ENCODE measurements around the gene THSD4.
"Not testable (repeated sequence)": the region's sequence is repeated elsewhere in the genome, so short reads cannot be mapped to it uniquely, and the experiment has no call there.

The THSD4 gene

GRCh38 chr15:71121442-71121841, 6.2 kb downstream of the THSD4 start:
- no peak overlapping the region for H3K9ac ChIP-seq (ENCODE audit: low read length)
- H3K4me1 ChIP-seq (ENCODE audit: control insufficient read depth, insufficient read depth, low read length), result peaks cover 17% of the 10 kb centered on the region; the same call in 1 of the 2 replicates
- H3K4me3 ChIP-seq (ENCODE audit: low read depth, low read length), result no peak overlapping the region
- H3K9me3 ChIP-seq (ENCODE audit: control insufficient read depth, insufficient read depth, low read depth, low read length), result no peaks in the 10 kb centered on the region
- H3K36me3 ChIP-seq (ENCODE audit: control insufficient read depth, insufficient read depth, low read length), result no peaks in the 10 kb centered on the region
- H3K27me3 ChIP-seq (ENCODE audit: control insufficient read depth, insufficient read depth, low read length), result peaks cover 18% of the 10 kb centered on the region
- H3K27ac ChIP-seq (ENCODE audit: low read depth, low read length), result no peak overlapping the region

GRCh38 chr15:71124937-71125790, 9.9 kb downstream of the THSD4 start:
- Histone ChIP-seq H3K9ac (ENCODE audit: low read length) (no peak overlapping the region), H3K27ac (ENCODE audit: low read depth, low read length) (no peak overlapping the region), H3K4me1 (ENCODE audit: control insufficient read depth, insufficient read depth, low read length) (peaks cover 14% of the 10 kb centered on the region; the same call in 1 of the 2 replicates), H3K27me3 (ENCODE audit: control insufficient read depth, insufficient read depth, low read length) (no peaks in the 10 kb centered on the region), H3K9me3 (ENCODE audit: control insufficient read depth, insufficient read depth, low read depth, low read length) (no peaks in the 10 kb centered on the region), H3K36me3 (ENCODE audit: control insufficient read depth, insufficient read depth, low read length) (no peaks in the 10 kb centered on the region), H3K4me3 (ENCODE audit: low read depth, low read length) (no peak overlapping the region)

- Histone ChIP-seq H3K27ac (ENCODE audit: low read depth, low read length) (no peak overlapping the region), H3K4me3 (ENCODE audit: low read depth, low read length) (no peak overlapping the region), H3K36me3 (ENCODE audit: control insufficient read depth, insufficient read depth, low read length) (no peaks in the 10 kb centered on the region), H3K4me1 (ENCODE audit: control insufficient read depth, insufficient read depth, low read length) (peaks cover 6% of the 10 kb centered on the region; the same call in 1 of the 2 replicates), H3K9me3 (ENCODE audit: control insufficient read depth, insufficient read depth, low read depth, low read length) (no peaks in the 10 kb centered on the region), H3K9ac (ENCODE audit: low read length) (no peak overlapping the region), H3K27me3 (ENCODE audit: control insufficient read depth, insufficient read depth, low read length) (no peaks in the 10 kb centered on the region)
Measured at GRCh38 chr15:71125831-71126450, 10.7 kb downstream of the THSD4 start.

GRCh38 chr15:71127083-71127482, 11.8 kb downstream of the THSD4 start:
- Histone ChIP-seq H3K27me3 (ENCODE audit: control insufficient read depth, insufficient read depth, low read length) (no peaks in the 10 kb centered on the region), H3K9me3 (ENCODE audit: control insufficient read depth, insufficient read depth, low read depth, low read length) (no peaks in the 10 kb centered on the region), H3K4me3 (ENCODE audit: low read depth, low read length) (no peak overlapping the region), H3K9ac (ENCODE audit: low read length) (no peak overlapping the region), H3K27ac (ENCODE audit: low read depth, low read length) (no peak overlapping the region), H3K36me3 (ENCODE audit: control insufficient read depth, insufficient read depth, low read length) (no peaks in the 10 kb centered on the region), H3K4me1 (ENCODE audit: control insufficient read depth, insufficient read depth, low read length) (peaks cover 6% of the 10 kb centered on the region; the same call in 1 of the 2 replicates)

- H3K36me3 ChIP-seq (ENCODE audit: control insufficient read depth, insufficient read depth, low read length); H3K9me3 ChIP-seq (ENCODE audit: control insufficient read depth, insufficient read depth, low read depth, low read length); H3K9ac ChIP-seq (ENCODE audit: low read length); H3K4me3 ChIP-seq (ENCODE audit: low read depth, low read length); H3K4me1 ChIP-seq (ENCODE audit: control insufficient read depth, insufficient read depth, low read length); H3K27me3 ChIP-seq (ENCODE audit: control insufficient read depth, insufficient read depth, low read length); H3K27ac ChIP-seq (ENCODE audit: low read depth, low read length): not testable (repeated sequence)
Measured at GRCh38 chr15:71128159-71128558, 12.9 kb downstream of the THSD4 start.

- Histone ChIP-seq H3K27ac (ENCODE audit: low read depth, low read length) (no peak overlapping the region), H3K9ac (ENCODE audit: low read length) (no peak overlapping the region), H3K4me1 (ENCODE audit: control insufficient read depth, insufficient read depth, low read length) (peaks cover 6% of the 10 kb centered on the region; the same call in 1 of the 2 replicates), H3K9me3 (ENCODE audit: control insufficient read depth, insufficient read depth, low read depth, low read length) (no peaks in the 10 kb centered on the region), H3K27me3 (ENCODE audit: control insufficient read depth, insufficient read depth, low read length) (no peaks in the 10 kb centered on the region), H3K36me3 (ENCODE audit: control insufficient read depth, insufficient read depth, low read length) (no peaks in the 10 kb centered on the region), H3K4me3 (ENCODE audit: low read depth, low read length) (no peak overlapping the region)
Measured at GRCh38 chr15:71128939-71129562, 13.8 kb downstream of the THSD4 start.

- H3K4me1 ChIP-seq (ENCODE audit: control insufficient read depth, insufficient read depth, low read length), result peaks cover 6% of the 10 kb centered on the region; the same call in 1 of the 2 replicates
- H3K4me3 ChIP-seq (ENCODE audit: low read depth, low read length), result no peak overlapping the region
- no peak overlapping the region for H3K27ac ChIP-seq (ENCODE audit: low read depth, low read length)
- H3K36me3 ChIP-seq (ENCODE audit: control insufficient read depth, insufficient read depth, low read length), result no peaks in the 10 kb centered on the region
- no peaks in the 10 kb centered on the region for H3K9me3 ChIP-seq (ENCODE audit: control insufficient read depth, insufficient read depth, low read depth, low read length)
- no peak overlapping the region for H3K9ac ChIP-seq (ENCODE audit: low read length)
- H3K27me3 ChIP-seq (ENCODE audit: control insufficient read depth, insufficient read depth, low read length), result no peaks in the 10 kb centered on the region
Measured at GRCh38 chr15:71129669-71130068, 14.4 kb downstream of the THSD4 start.

- Histone ChIP-seq H3K27me3 (ENCODE audit: control insufficient read depth, insufficient read depth, low read length) (no peaks in the 10 kb centered on the region), H3K4me3 (ENCODE audit: low read depth, low read length) (no peak overlapping the region), H3K9ac (ENCODE audit: low read length) (no peak overlapping the region), H3K27ac (ENCODE audit: low read depth, low read length) (no peak overlapping the region), H3K9me3 (ENCODE audit: control insufficient read depth, insufficient read depth, low read depth, low read length) (no peaks in the 10 kb centered on the region), H3K36me3 (ENCODE audit: control insufficient read depth, insufficient read depth, low read length) (no peaks in the 10 kb centered on the region), H3K4me1 (ENCODE audit: control insufficient read depth, insufficient read depth, low read length) (peaks cover 8% of the 10 kb centered on the region)
Measured at GRCh38 chr15:71131601-71132362, 16.5 kb downstream of the THSD4 start.

GRCh38 chr15:71133747-71134472, 18.6 kb downstream of the THSD4 start:
- H3K9ac ChIP-seq (ENCODE audit: low read length), result no peak overlapping the region
- H3K4me3 ChIP-seq (ENCODE audit: low read depth, low read length), result no peak overlapping the region
- peaks cover 12% of the 10 kb centered on the region for H3K4me1 ChIP-seq (ENCODE audit: control insufficient read depth, insufficient read depth, low read length)
- no peaks in the 10 kb centered on the region for H3K36me3 ChIP-seq (ENCODE audit: control insufficient read depth, insufficient read depth, low read length)
- no peaks in the 10 kb centered on the region for H3K9me3 ChIP-seq (ENCODE audit: control insufficient read depth, insufficient read depth, low read depth, low read length)
- H3K27me3 ChIP-seq (ENCODE audit: control insufficient read depth, insufficient read depth, low read length), result no peaks in the 10 kb centered on the region
- H3K27ac ChIP-seq (ENCODE audit: low read depth, low read length), result no peak overlapping the region

- Histone ChIP-seq H3K27ac (ENCODE audit: low read depth, low read length) (no peak overlapping the region; the same call in 1 of the 2 replicates), H3K4me1 (ENCODE audit: control insufficient read depth, insufficient read depth, low read length) (peaks cover 12% of the 10 kb centered on the region), H3K36me3 (ENCODE audit: control insufficient read depth, insufficient read depth, low read length) (no peaks in the 10 kb centered on the region), H3K27me3 (ENCODE audit: control insufficient read depth, insufficient read depth, low read length) (no peaks in the 10 kb centered on the region), H3K4me3 (ENCODE audit: low read depth, low read length) (no peak overlapping the region), H3K9me3 (ENCODE audit: control insufficient read depth, insufficient read depth, low read depth, low read length) (no peaks in the 10 kb centered on the region), H3K9ac (ENCODE audit: low read length) (no peak overlapping the region)
Measured at GRCh38 chr15:71136159-71136783, 21.0 kb downstream of the THSD4 start.

All from HUES6 (cell line).